GM23338 (cell line): ENCODE data around the gene CDHR3. TPM values are rescaled to one million over a fixed set of nuclear protein-coding genes. Genes with fewer than 3 reads are reported as not detected.

Source experiments
- ATAC-seq: fragments of 200-7000 bp; cut with Tn5 transposase; 3 replicates; pipeline ENCODE4 v1.9.1; 2020
- DNase-seq: peaks from one replicate; pipeline ENCODE4 v3.0.0-alpha.2; 2015; ENCODE audit warnings: low spot score
- H2AFZ ChIP-seq: fragments of 200-600 bp; sonication (generic); 2 replicates; pipeline ENCODE4 v1.8.0; 2016; ENCODE audit warnings: antibody characterized with exemption, mild to moderate bottlenecking, moderate library complexity
- H3F3A ChIP-seq: fragments of 200-600 bp; sonication (generic); replicated peaks from 2 replicates; pipeline ENCODE4 v1.8.0; 2017; ENCODE audit warnings: antibody characterized with exemption, mixed run types, low read depth
- H3K27ac ChIP-seq: fragments of 200-600 bp; sonication (generic); 2 replicates; pipeline ENCODE4 v1.6.1; 2016; ENCODE audit warnings: low read depth
- H3K27me3 ChIP-seq: fragments of 200-600 bp; sonication (generic); 2 replicates; pipeline ENCODE4 v1.8.0; 2016; ENCODE audit warnings: mild to moderate bottlenecking, mixed run types, moderate library complexity; ENCODE audit not compliant: insufficient read depth
- H3K36me3 ChIP-seq: fragments of 200-600 bp; sonication (generic); 2 replicates; pipeline ENCODE4 v1.8.0; 2016; ENCODE audit warnings: mild to moderate bottlenecking; ENCODE audit not compliant: insufficient read depth
- H3K4me1 ChIP-seq: fragments of 200-600 bp; sonication (generic); 2 replicates; pipeline ENCODE4 v1.8.0; 2016; ENCODE audit warnings: mild to moderate bottlenecking, moderate library complexity; ENCODE audit not compliant: insufficient read depth
- H3K4me2 ChIP-seq: fragments of 200-600 bp; sonication (generic); 2 replicates; pipeline ENCODE4 v1.7.1; 2017; ENCODE audit warnings: mixed run types
- H3K4me3 ChIP-seq: fragments of 200-600 bp; sonication (generic); 2 replicates; pipeline ENCODE4 v1.6.1; 2016; ENCODE audit warnings: mixed run types
- H3K79me2 ChIP-seq: fragments of 200-600 bp; sonication (generic); replicated peaks from 2 replicates; pipeline ENCODE4 v1.8.0; 2017; ENCODE audit warnings: mild to moderate bottlenecking; ENCODE audit not compliant: insufficient read depth
- H3K9me2 ChIP-seq: fragments of 200-600 bp; sonication (generic); 2 replicates; pipeline ENCODE4 v1.8.0; 2017; ENCODE audit not compliant: insufficient read depth
- H4K20me1 ChIP-seq: fragments of 200-600 bp; sonication (generic); replicated peaks from 2 replicates; pipeline ENCODE4 v1.8.0; 2017; ENCODE audit warnings: mild to moderate bottlenecking; ENCODE audit not compliant: insufficient read depth
- H3K27ac Mint-ChIP-seq: 2 replicates; pipeline ENCODE4 v1.8.0; 2020; ENCODE audit warnings: inconsistent platforms, mild to moderate bottlenecking, moderate library complexity, mixed read lengths
- H3K27me3 Mint-ChIP-seq: 3 replicates; pipeline ENCODE4 v1.8.0; 2022; ENCODE audit warnings: low read depth, mild to moderate bottlenecking, moderate library complexity, mixed read lengths, inconsistent platforms; ENCODE audit not compliant: insufficient read depth, poor library complexity
- H3K36me3 Mint-ChIP-seq: 3 replicates; pipeline ENCODE4 v1.8.0; 2021; ENCODE audit warnings: low read depth, mild to moderate bottlenecking, inconsistent platforms, moderate library complexity, mixed read lengths
- H3K4me1 Mint-ChIP-seq: 3 replicates; pipeline ENCODE4 v1.8.0; 2020; ENCODE audit warnings: mild to moderate bottlenecking, inconsistent platforms, mixed read lengths
- H3K4me3 Mint-ChIP-seq: 3 replicates; pipeline ENCODE4 v1.8.0; 2021; ENCODE audit warnings: moderate library complexity, mild to moderate bottlenecking, inconsistent platforms, mixed read lengths
- H3K9me3 Mint-ChIP-seq: 3 replicates; pipeline ENCODE4 v1.8.0; 2020; ENCODE audit warnings: moderate library complexity, mild to moderate bottlenecking, inconsistent platforms, mixed read lengths
- CREB1 ChIP-seq: fragments of 250-450 bp; sonication (Bioruptor Pico); IDR thresholded peaks from 2 replicates; pipeline ENCODE4 v1.5.0; 2020; ENCODE audit warnings: low read depth, mild to moderate bottlenecking, moderate library complexity
- EZH2 ChIP-seq: fragments of 200-600 bp; sonication (generic); IDR thresholded peaks from one replicate; pipeline ENCODE4 v1.8.0; 2017; ENCODE audit warnings: antibody characterized with exemption, mild to moderate bottlenecking, low read depth; ENCODE audit not compliant: unreplicated experiment
- JUNB ChIP-seq: IDR thresholded peaks from one replicate; pipeline ENCODE4 v1.6.1; 2016; ENCODE audit warnings: antibody characterized with exemption; ENCODE audit not compliant: unreplicated experiment
- NANOG ChIP-seq: IDR thresholded peaks from 2 replicates; pipeline ENCODE4 v1.6.1; 2016; ENCODE audit warnings: antibody characterized with exemption, borderline replicate concordance
- POLR2AphosphoS5 ChIP-seq: IDR thresholded peaks from 2 replicates; pipeline ENCODE4 v1.6.1; 2016; ENCODE audit warnings: antibody characterized with exemption, low read depth
- STAT1 ChIP-seq: IDR thresholded peaks from one replicate; pipeline ENCODE4 v1.6.1; 2016; ENCODE audit warnings: antibody characterized with exemption; ENCODE audit not compliant: unreplicated experiment
- ZNF114 ChIP-seq: fragments of 250-450 bp; sonication (Bioruptor Pico); IDR thresholded peaks from 2 replicates; pipeline ENCODE4 v1.5.0; 2020; ENCODE audit warnings: mild to moderate bottlenecking, moderate library complexity
- ZNF331 ChIP-seq: fragments of 250-450 bp; sonication (Bioruptor Pico); IDR thresholded peaks from 2 replicates; pipeline ENCODE4 v1.5.0; 2020; ENCODE audit warnings: low read depth, mild to moderate bottlenecking, moderate library complexity
- polyA plus RNA-seq: library from polyadenylated mRNA; unstranded; fragments of >200 nt; fragmentation: Nextera tagmentation; extraction: Ambion mirVana; gene quantifications from 2 replicates; pipeline ENCODE4 v1.2.1, GENCODE V29; 2016
- total RNA-seq: library from RNA; depleted of rRNA; stranded (reverse); fragments of >200 nt; shearing (Covaris generic); gene quantifications from 2 replicates; pipeline ENCODE4 v1.2.3, GENCODE V29; 2014
- TF ChIP-seq, protein P1 (sequence below), 2 experiments: fragments of 200-600 bp in 1 of 2; sonication (generic) in 1 of 2; conservative IDR thresholded peaks; 2 replicates each; pipeline versions ENCODE4 v1.5.1 to v1.6.1; 2016 to 2017; ENCODE audit warnings: antibody characterized with exemption in 2 of 2, low read depth in 2 of 2, mild to moderate bottlenecking in 2 of 2, moderate library complexity in 1 of 2
- TF ChIP-seq, protein P2 (sequence below): IDR thresholded peaks from 2 replicates; pipeline ENCODE4 v1.6.1; 2016; ENCODE audit warnings: antibody characterized with exemption
- TF ChIP-seq, protein P3 (sequence below): IDR thresholded peaks from one replicate; pipeline ENCODE4 v1.6.1; 2018; ENCODE audit warnings: antibody characterized with exemption; ENCODE audit not compliant: unreplicated experiment

Gene CDHR3
- total and polyA plus RNA-seq, 2 experiments from 2014 or later = 5.1 to 12.2 TPM

DNA sequence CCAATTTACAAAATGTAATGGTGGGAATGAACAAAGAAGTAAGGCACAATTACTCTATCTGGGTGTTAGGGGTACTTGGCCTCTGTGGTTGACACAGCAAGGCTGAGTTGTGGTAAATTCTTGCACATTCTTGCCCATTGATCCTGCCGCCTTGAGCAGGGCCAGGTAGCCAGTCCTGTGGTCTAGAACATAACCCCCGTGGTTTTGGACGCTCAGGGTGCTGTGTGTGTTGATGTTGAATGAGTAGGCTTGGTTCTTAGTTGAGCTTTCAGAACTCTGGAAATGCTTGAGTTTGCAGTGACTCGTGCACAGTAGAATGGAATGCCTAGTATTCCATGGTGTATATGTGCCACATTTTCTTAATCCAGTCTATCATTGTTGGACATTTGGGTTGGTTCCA, 42.3 kb upstream of the CDHR3 start:
- Mint-ChIP-seq H3K9me3 (peaks cover 11% of the 10 kb centered on the region; the same call in 2 of the 3 replicates), H3K4me3 (no peak overlapping the region), H3K27me3 (peaks cover 3% of the 10 kb centered on the region), H3K4me1 (no peaks in the 10 kb centered on the region), H3K27ac (peak overlapping the region; percentile 23; the same call in 1 of the 2 replicates), H3K36me3 (peaks cover 51% of the 10 kb centered on the region)
- no peak for DNase-seq
- no peaks in the 10 kb centered on the region for H4K20me1 ChIP-seq
- H3K4me3 ChIP-seq = no peak overlapping the region
- H3F3A ChIP-seq = no peaks in the 10 kb centered on the region
- TF ChIP-seq ZNF114 (no peak), NANOG (no peak), ZNF331 (CRISPR knock-in tag) (no peak), EZH2 (no peak), POLR2AphosphoS5 (no peak), JUNB (no peak), CREB1 (no peak), STAT1 (no peak)
- TF ChIP-seq, protein P1, sequence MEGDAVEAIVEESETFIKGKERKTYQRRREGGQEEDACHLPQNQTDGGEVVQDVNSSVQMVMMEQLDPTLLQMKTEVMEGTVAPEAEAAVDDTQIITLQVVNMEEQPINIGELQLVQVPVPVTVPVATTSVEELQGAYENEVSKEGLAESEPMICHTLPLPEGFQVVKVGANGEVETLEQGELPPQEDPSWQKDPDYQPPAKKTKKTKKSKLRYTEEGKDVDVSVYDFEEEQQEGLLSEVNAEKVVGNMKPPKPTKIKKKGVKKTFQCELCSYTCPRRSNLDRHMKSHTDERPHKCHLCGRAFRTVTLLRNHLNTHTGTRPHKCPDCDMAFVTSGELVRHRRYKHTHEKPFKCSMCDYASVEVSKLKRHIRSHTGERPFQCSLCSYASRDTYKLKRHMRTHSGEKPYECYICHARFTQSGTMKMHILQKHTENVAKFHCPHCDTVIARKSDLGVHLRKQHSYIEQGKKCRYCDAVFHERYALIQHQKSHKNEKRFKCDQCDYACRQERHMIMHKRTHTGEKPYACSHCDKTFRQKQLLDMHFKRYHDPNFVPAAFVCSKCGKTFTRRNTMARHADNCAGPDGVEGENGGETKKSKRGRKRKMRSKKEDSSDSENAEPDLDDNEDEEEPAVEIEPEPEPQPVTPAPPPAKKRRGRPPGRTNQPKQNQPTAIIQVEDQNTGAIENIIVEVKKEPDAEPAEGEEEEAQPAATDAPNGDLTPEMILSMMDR (conservative IDR thresholded peaks at IDR 0.05; ENCODE audit: low read depth in 2 of 2) = no peak
- TF ChIP-seq, protein P2, sequence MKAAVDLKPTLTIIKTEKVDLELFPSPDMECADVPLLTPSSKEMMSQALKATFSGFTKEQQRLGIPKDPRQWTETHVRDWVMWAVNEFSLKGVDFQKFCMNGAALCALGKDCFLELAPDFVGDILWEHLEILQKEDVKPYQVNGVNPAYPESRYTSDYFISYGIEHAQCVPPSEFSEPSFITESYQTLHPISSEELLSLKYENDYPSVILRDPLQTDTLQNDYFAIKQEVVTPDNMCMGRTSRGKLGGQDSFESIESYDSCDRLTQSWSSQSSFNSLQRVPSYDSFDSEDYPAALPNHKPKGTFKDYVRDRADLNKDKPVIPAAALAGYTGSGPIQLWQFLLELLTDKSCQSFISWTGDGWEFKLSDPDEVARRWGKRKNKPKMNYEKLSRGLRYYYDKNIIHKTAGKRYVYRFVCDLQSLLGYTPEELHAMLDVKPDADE = no peak
- TF ChIP-seq, protein P3, sequence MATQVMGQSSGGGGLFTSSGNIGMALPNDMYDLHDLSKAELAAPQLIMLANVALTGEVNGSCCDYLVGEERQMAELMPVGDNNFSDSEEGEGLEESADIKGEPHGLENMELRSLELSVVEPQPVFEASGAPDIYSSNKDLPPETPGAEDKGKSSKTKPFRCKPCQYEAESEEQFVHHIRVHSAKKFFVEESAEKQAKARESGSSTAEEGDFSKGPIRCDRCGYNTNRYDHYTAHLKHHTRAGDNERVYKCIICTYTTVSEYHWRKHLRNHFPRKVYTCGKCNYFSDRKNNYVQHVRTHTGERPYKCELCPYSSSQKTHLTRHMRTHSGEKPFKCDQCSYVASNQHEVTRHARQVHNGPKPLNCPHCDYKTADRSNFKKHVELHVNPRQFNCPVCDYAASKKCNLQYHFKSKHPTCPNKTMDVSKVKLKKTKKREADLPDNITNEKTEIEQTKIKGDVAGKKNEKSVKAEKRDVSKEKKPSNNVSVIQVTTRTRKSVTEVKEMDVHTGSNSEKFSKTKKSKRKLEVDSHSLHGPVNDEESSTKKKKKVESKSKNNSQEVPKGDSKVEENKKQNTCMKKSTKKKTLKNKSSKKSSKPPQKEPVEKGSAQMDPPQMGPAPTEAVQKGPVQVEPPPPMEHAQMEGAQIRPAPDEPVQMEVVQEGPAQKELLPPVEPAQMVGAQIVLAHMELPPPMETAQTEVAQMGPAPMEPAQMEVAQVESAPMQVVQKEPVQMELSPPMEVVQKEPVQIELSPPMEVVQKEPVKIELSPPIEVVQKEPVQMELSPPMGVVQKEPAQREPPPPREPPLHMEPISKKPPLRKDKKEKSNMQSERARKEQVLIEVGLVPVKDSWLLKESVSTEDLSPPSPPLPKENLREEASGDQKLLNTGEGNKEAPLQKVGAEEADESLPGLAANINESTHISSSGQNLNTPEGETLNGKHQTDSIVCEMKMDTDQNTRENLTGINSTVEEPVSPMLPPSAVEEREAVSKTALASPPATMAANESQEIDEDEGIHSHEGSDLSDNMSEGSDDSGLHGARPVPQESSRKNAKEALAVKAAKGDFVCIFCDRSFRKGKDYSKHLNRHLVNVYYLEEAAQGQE = no peak
- no peaks in the 10 kb centered on the region; the same call in 1 of the 2 replicates for H3K9me2 ChIP-seq
- H3K79me2 ChIP-seq = no peaks in the 10 kb centered on the region
- no peaks in the 10 kb centered on the region for H3K27me3 ChIP-seq
- no peak overlapping the region for H3K27ac ChIP-seq
- peaks cover 4% of the 10 kb centered on the region for H3K36me3 ChIP-seq
- ATAC-seq = no peak
- H2AFZ ChIP-seq = no peak overlapping the region
- H3K4me1 ChIP-seq = no peaks in the 10 kb centered on the region
- no peak overlapping the region for H3K4me2 ChIP-seq
